NCI-H146 (cell line): Measurements from ENCODE around the gene GRID1.

Source experiments
- DNase-seq: peaks from one replicate; lab custom pipeline; 2025; lab: John Stamatoyannopoulos, UW

Gene GRID1

DNA sequence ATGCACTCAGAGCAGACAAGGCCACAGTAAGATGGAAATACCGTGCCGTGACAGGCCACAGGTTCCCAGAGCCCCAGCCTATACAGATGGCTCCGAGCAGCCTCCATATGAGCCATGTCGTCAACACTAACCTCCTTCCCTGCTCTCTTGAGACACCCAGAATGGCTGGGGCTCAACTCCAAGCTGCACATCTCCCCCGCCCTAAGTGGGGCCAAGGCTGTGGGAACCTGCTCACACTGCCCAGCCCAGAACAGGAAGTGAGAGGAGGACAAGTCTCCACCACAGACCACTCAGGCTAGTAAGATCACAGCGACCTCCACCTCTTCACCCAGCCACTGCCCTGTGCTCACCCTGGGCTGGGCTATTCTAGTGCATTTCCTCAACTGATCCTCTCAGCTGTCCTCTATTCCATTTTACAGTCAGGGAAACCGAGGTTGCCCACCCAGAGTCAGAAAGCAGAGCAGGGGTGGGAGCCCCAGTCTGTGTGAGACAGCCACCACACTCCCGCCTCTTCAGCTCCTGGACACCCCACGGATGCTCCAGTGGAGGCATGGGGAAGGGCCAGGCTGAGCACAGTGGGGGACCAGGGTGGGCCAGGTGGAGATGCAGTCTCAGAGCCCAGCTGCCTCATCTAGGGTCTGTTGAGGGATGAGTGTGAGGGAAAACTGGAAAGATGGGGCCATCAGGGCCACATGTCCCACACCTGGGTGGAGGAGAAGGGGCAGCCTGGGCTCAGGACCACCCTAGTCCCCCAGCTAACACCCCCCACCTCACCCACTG, 11.6 kb downstream of the GRID1 start:
- no peak for DNase-seq

DNA sequence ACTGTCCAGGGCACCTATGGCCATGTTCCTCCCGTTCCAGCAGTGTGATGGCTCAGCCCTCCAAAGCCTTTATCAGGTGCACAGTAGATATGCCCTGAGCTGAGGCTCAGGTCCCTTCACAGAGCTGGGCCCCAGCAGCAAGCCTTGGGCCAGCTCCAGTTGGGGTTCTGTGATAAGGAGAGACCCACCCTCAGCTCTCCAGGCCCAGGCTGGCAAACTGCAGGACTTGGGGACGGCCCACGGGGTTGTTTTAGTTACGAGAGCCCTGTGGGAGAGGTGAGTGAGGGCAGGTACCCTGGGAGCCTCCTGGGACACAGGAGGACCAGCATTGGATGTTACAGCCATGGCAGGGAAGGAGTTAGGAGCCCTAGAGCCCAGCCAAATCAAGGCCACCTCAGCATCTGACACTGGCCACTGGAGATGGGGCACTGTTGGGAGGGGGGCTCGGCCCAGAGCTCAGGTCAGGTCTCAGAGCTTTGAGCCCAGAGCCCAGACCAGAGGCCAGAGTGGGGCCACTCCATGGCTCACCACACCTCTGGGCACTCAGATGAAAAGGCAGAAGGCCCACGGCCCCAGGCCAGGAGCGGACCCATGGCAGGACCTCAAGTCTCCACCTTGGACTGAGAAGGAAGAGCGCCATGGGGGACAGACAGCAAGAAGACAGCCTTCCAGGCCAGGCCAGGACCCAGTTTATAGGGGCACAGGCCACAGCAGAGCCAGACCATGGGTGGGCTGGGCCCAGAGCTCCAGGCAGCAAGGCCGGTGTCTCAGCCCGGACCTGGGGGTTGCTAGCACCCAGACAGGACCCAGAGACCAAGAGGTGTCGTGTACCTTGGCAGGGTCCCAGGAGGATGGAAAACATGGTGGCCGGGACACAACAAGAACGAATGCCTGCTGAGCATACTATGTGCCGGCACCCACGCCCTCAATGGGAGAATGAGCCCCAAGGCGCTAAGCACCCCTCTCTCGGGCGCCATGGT, 12.8 kb downstream of the GRID1 start:
- DNase-seq, result no peak

DNA sequence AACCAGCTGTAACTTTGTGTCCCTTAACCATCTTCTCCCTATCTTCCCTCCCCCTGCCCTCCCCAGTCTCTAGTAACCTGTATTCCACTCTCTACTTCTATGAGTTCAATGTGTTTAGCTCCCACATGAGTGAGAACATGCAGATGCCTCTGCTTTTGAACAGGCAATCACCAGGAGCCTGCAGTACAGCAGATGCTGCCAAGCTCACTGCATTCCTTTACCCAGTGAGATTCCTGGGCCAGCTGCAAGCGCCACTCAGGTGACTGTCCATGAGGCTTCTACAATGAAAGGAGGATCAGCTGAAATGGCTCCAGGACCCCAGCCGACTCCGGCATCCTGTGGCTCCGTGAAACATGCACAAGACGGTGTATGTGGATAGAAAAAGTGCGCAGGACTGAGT, 15.7 kb downstream of the GRID1 start:
- no peak for DNase-seq

DNA sequence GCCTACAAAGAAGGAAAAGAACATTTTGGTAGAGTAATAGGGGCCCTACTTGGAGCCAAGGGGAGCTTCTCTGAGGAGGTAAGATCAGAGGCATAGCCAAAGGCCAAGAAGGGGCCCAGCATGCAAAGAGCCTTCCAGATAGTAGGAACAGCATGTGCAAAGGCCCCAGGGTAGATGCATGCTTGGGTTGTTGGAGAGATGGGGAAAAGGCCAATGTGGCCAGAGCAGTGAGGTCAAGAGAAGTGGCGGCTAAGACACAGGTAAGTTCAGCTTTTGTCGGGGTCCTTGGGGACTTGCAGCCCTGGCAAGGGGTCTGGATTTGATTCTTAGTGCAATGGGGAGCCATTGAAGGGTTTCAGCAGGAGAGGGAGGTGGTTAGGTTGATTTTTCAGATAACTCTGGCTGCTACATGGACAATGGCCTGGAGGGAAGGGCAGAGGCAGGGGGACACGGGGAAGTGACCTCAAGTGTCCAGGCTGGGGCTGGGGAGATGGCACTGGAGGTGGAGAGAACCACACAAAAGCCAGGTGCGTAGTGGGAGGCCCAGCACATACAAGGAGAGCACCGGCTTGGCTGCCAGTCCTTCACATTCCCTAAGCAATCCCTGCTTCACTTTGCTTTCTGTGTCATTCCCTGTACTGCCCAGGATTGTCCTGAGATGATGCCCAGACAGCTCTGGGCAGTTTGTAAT, 16.5 kb downstream of the GRID1 start:
- DNase-seq, result no peak

DNA sequence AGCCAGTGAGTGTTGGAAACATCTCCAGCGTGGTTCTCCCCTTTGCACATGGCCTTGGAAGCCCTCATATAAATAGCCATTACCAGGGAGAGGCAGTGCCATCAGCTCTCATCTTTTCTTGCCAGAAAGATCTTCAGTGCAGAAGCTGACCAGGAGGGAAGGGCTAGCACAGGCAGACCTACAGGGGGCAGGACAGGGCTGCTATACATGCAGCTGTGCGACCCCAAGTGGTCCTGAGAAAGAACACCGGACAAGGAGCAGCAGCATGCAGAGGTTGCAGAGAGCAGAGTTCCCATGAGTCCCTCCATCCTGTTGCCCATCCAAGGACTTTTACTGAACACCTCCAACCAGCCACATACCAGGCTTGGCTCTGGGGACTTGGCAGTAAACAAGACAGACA, 17.1 kb downstream of the GRID1 start:
- peak; percentile 59 for DNase-seq

DNA sequence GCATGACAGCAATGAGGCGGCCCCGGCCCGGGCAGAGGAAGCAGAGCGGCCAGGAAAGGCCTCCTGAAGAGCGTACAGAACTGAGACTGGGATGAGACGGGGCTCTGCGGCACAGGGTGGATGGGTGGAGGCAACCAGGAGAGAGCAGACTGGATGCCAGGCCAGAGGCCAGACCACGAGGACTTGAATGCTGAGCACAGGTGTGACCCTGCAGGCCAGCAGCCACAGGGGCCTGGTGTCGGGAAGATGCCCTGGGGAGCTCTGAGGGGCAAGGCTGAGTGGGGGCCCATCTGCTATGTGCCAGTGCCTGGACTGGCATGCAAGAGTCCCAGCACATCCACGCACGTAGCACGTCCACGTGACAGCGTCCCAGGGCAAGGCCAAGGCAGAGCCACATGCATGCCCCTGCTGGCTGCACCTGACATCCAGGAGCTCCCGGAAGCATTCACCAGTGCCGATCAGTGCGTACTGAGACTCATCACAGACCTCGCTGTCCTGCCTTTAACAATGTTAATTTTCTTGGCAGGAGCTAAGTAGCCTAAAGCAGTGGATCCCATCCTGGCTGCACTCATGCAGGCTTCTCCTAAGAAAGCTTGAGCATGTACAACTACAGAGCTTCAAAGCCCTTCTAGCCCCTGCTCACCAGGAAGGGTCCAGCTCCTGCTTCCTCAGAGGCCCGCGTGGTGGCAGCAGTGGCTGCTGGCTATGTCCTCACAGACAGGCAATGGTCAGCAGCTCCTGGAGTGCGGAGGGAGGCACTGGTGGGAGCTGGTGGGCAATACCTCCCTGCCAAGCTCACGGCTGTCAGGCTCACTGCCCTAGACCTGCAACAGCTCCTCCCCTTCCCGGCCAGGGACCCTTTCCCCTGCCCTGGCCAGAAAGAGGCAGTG, 18.0 kb downstream of the GRID1 start:
- no peak for DNase-seq

DNA sequence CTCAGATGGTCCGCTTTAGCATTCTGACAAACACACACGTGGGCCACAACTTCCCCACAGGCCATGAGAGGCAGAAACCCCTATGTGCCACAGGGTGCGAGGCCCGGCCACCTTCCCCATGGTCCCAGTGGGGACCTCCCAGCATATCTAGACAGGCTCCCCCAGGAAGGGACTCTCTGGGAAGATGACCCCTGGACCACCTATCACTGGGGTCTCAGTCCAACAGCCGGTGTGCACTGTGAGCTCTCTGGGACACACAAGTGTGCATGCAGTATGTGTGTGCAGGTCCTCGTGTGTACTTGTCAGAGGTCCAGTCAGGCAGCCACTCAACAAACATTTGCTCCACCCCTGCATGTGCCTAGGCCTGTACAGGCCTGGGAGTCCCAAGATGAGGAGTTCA, 18.7 kb downstream of the GRID1 start:
- no peak for DNase-seq

DNA sequence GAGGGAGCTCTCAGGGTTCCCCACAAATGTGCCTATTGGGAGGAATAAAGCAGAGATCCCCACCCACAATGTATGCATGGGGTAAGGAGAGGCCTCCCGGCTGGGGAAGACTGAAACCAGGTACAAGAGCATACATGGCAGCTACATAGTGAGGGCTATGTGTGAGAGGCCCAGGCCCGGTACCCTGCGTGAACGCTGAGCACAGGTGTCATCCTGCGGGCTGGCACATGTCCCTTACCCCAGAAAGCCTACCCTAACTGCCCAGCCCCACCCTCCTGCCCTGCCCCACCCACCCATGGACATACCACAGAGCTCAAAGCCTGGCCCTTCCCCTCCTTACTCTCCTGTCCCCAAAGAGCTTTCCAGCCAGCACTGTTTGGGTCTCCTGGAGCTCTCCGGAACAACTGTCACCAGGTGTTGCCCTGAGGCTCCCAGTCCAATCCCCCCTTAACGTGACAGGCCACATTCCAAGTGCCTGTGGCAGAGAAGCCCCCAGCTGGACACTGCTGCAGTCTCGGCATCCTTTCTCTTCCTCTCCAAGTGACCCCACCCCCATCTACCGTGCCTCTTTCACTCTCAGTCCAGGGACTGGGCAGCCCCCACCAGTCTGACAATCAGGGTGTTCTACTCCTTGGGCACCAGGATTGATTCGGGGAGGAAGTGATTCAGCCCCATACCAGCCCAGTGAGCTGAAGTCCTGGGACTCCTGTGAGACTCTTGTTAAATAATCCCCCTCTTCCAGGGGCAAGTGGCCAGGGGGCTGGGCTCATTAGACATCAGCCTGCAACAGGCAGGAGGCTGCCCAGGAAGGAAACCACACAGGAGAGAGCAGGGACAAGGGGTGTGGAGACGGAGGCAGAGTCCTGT, 19.6 kb downstream of the GRID1 start:
- DNase-seq, result no peak

DNA sequence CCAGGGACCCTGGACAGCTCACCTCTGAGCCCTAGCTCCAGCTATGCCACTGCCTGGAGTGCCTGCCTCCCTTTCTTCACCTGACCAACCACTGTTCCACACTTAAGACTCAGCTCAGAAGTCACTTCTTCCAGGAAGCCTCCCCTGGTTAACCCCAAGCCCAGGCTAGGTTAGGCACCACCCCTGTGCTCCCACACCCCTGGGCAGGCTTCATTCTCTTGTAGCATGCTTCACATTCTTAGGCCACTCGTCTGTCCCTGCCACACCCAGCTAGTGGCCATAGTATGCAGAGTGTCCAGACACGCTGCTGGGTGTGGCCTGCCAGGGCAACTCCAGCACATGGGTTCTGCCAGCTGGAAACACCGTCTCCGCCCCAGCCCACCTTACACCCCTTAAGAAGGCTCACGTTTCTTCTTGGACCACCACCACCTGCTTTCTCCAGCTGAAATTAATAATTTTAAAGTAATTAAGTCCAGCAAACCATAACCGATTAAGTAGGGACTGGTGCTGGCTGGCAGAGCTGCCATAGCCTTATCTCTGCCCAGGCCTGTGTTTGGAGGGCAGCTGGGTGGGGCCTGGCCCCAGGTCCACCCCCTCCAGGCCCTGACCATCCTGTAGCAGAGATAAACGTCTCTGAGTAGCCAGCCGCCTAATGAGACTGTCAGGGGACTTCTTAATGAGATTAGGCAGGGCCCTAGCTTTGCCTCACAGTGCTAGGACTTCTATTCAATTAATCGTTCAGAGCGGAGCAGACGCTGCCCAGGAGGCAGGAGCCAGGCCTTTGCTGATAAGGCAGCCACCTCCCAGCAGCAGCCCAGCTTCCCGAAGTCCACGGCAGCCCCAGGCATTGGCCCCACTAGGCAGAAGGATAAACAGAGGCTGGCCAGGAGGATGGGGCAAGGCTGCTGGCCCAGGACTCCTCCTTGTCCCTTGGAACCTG, 20.5 kb downstream of the GRID1 start:
- no peak for DNase-seq

DNA sequence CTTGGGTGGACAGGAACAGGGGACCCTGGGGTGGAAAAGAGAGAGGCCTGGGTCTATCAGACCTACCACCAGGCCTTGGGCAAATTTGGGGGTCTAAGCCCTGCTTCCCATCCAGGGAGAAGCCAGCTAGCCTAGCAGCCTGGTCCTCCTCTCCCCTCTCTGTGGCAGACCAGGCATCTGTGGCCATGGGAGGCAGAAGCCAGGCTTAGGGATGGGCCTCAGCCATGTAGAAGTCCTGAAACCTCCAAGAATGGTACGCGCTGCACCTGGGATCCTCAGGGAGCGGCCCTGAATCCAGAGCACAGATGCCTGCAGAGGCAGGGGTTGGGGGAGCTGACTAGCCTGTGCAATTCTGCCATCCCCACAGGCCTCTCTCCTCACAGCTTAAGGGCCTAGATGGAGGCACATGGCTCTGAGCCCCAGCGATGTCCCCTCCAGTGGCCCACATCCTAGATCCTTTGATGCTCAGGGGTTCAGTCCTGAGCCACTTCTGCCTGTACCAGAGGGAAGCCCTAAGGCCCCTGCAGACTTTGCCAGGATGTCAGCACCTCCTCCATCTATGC, 21.2 kb downstream of the GRID1 start:
- no peak for DNase-seq

DNA sequence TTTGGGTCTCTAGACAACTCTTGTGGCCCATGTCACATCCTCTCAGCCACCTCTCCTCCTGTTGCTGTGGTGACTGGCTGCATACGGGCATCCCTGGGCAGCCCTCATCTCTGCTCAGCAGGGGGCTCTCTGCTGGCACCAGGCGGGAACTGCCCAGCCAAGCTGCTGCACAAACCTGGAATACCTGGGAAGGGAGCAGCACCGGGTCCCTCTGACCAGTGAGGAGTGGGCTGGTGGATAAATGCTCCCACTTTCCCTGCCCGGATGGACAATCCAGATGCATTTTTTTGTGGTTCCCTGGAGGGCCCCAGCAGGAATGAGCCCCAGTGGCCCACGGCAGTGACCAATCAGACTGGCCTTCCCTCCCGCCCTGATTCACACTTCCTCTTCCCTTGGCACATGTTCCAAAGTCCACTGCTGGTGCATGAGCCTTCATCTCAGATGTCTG, 21.9 kb downstream of the GRID1 start:
- peak; percentile 11 for DNase-seq

DNA sequence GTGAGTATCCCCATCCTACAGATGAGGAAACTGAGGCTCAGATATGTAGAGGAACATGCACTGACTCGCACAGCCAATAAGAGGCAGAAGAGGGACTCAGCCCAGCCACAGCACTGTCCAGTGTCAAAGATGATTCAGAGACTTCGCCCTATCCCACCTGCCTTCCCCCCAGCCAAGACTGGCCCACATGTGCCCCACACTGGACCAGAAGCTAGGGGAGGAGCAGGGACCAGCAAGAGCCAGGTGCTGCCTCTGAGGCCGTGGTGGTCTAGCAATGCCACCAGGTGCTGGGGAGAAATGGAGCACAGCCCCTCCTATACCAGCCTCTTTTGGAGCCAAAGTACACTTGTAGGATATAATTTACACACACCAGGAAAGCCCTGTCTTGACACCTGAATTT, 22.3 kb downstream of the GRID1 start:
- DNase-seq, result no peak

DNA sequence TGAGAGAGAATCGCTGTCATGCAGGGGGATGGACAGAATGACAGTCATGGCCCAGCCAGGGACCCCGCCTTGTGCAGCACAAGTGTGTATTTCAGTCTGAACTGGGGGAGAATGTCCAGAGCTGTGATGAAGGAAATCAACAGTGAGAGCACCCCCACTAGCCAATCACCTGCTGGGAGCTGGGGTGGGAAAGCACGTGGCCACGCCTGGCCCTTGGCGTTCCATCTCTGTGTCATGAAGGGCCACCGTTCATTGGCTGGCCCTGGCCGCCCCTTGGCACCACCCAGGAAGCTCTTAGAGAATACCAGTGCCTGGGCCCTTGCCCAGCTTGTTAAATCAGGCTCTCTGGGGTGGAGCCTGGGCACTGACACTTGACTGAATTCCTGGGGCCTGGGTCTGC, 22.8 kb downstream of the GRID1 start:
- no peak for DNase-seq

DNA sequence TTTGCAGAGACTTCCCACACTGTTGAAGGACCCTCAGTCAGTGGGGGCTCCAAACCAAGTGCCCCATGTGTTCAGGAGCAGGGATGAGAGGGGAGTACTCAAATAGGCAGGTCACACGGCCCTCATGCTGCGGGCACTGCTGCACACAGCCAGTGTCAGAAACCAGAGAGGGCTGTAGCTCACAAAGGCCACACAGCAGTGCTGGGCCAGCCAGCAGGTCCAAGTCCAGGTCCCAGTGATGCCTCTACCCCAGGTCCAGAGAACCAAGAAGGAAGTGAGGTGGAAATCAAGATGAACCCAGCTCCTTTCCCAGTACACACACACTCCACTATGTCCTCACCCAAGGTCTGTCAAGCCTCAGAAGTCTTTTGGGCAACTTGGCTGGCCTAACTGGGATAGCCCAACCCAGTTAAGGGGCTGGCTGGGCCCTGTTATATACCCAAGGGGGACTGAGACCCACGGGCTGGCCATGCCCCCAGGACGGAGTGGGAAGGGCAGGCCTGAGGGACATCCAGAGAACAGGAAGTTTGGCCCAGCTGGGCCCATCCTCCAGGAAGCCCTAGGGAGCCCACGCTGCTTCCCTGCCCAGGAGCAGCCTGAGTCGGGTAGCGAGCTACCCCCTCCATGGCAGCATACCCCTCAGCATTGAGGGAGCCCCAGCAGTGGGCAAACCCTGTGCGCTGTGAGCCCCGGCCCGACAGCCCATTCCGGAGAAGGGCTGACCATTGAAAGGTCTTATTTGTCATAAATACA, 24.3 kb downstream of the GRID1 start:
- no peak for DNase-seq

DNA sequence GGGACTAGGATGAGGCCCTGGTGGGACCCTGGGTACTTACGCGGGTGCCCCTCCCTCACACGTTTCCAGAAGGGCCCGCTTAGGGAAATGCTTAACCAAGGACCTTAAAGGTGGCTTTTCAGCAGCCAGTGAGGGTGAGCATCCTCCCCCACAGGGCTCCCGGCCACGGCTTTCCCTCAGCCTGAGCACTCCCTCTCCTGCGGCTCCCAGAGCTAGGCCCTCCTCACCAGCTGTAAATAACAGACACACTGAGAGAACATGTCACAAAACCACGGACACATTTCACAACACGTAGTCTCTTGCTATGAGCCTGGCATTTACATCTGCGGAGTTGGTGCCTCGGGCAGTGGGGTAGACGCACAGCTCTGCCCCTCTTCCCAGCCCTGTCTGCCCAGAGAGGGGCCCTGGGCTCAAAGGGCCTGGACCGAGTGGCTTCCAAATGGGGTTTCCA, 25.2 kb downstream of the GRID1 start:
- no peak for DNase-seq

DNA sequence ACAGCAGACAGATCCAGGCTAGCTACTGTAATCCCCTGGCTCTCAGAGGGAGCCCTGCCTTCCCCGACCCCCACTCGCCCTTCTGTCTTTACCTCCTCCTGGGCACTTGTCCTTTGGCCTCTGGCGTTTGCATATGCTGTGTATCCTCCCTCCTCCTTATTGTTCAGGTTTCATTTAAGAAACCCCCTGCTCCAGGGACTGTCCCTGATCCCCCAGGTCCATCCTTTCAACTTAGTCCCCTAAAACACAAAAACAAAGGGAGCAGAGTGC, 25.7 kb downstream of the GRID1 start:
- DNase-seq, result no peak

DNA sequence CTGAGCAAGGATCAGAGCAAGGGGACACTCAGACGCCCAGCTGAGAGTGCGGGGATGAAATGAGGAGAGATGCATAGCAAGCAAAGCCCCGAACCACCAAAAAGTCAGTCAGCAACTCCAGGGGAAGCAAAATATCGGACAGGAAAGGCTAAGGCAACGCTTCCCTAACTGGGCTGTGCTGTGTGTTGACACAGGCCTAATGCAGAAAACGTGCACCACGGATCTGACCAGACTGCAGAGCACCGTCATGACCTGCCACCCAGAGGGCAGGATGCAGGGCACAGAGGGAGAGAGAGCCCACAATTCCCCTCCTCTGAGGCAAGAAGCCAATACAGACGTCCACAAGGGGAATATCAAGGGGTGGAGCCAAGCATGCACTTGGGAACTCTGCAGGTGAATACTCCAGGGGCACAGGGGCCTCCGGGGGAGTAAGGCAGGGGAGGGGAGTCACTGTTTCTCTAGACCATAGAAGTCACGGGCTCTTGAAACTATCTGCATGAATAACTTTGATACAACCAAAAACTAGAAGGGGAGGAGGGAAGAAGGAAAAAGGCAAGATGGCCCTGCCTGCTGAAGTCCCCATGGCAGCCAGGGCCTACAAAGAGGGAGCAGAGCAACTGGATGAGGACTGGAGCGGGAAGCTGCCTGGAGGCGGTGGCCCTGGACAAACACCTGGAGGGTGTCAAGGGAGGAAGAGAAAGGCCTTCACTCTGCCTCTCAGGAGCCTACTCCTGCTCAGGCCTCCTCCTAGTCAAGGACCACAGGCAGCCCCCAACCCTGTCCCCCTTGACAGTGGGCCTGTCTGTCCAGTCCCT, 26.2 kb downstream of the GRID1 start:
- no peak for DNase-seq
